ENCODE measurements around the gene CD70.
"Not testable (repeated sequence)": the region's sequence is repeated elsewhere in the genome, so short reads cannot be mapped to it uniquely, and the experiment has no call there.

The CD70 gene

GRCh38 chr19:6604906-6605305 lies 14.0 kb upstream of the CD70 start:
- Histone ChIP-seq H3K4me1 (ENCODE audit: insufficient read depth, insufficient read length) (no peaks in the 10 kb centered on the region), H3K27me3 (ENCODE audit: insufficient read depth, insufficient read length) (no peaks in the 10 kb centered on the region), H3K4me3 (ENCODE audit: insufficient read length, low read depth) (no peak overlapping the region), H3K9ac (ENCODE audit: insufficient read length, low read depth) (no peak overlapping the region), H3K9me3 (ENCODE audit: insufficient read depth, low read length) (no peaks in the 10 kb centered on the region), H3K36me3 (ENCODE audit: insufficient read depth, insufficient read length, low read length) (no peaks in the 10 kb centered on the region)
- no peak for TF ChIP-seq YY1 (IDR thresholded peaks at IDR 0.05; ENCODE audit: insufficient read depth, insufficient read length)
- TF ChIP-seq SUZ12 (IDR thresholded peaks at IDR 0.05; ENCODE audit: extremely low read depth, insufficient read depth, insufficient read length): no peak
- no peak for TF ChIP-seq ZNF274 (IDR thresholded peaks at IDR 0.05; ENCODE audit: low read depth, low read length)
- no peak for DNase-seq (ENCODE audit: low read depth, low spot score)

GRCh38 chr19:6602729-6603114 lies 11.8 kb upstream of the CD70 start:
- TF ChIP-seq SUZ12 (IDR thresholded peaks at IDR 0.05; ENCODE audit: extremely low read depth, insufficient read depth, insufficient read length) (no peak), ZNF274 (IDR thresholded peaks at IDR 0.05; ENCODE audit: low read depth, low read length) (no peak), YY1 (IDR thresholded peaks at IDR 0.05; ENCODE audit: insufficient read depth, insufficient read length) (no peak)
- Histone ChIP-seq H3K4me3 (ENCODE audit: insufficient read length, low read depth) (no peak overlapping the region), H3K9me3 (ENCODE audit: insufficient read depth, low read length) (no peaks in the 10 kb centered on the region), H3K4me1 (ENCODE audit: insufficient read depth, insufficient read length) (no peaks in the 10 kb centered on the region), H3K9ac (ENCODE audit: insufficient read length, low read depth) (no peak overlapping the region), H3K36me3 (ENCODE audit: insufficient read depth, insufficient read length, low read length) (no peaks in the 10 kb centered on the region), H3K27me3 (ENCODE audit: insufficient read depth, insufficient read length) (no peaks in the 10 kb centered on the region)
- no peak for DNase-seq (ENCODE audit: low read depth, low spot score)

- not testable (repeated sequence) for H3K9ac ChIP-seq (ENCODE audit: insufficient read length, low read depth); DNase-seq (ENCODE audit: low read depth, low spot score); H3K4me1 ChIP-seq (ENCODE audit: insufficient read depth, insufficient read length); H3K27me3 ChIP-seq (ENCODE audit: insufficient read depth, insufficient read length); H3K4me3 ChIP-seq (ENCODE audit: insufficient read length, low read depth); H3K36me3 ChIP-seq (ENCODE audit: insufficient read depth, insufficient read length, low read length); H3K9me3 ChIP-seq (ENCODE audit: insufficient read depth, low read length)
Measured at GRCh38 chr19:6601537-6602052, 10.6 kb upstream of the CD70 start.

- H3K9ac ChIP-seq (ENCODE audit: insufficient read length, low read depth); H3K4me3 ChIP-seq (ENCODE audit: insufficient read length, low read depth); H3K36me3 ChIP-seq (ENCODE audit: insufficient read depth, insufficient read length, low read length); H3K9me3 ChIP-seq (ENCODE audit: insufficient read depth, low read length); H3K27me3 ChIP-seq (ENCODE audit: insufficient read depth, insufficient read length); DNase-seq (ENCODE audit: low read depth, low spot score); H3K4me1 ChIP-seq (ENCODE audit: insufficient read depth, insufficient read length): not testable (repeated sequence)
Measured at GRCh38 chr19:6600951-6601536, 10.1 kb upstream of the CD70 start.

GRCh38 chr19:6599866-6600454 lies 9.0 kb upstream of the CD70 start:
- H3K4me1 ChIP-seq (ENCODE audit: insufficient read depth, insufficient read length): no peaks in the 10 kb centered on the region
- H3K36me3 ChIP-seq (ENCODE audit: insufficient read depth, insufficient read length, low read length): no peaks in the 10 kb centered on the region
- no peak overlapping the region for H3K4me3 ChIP-seq (ENCODE audit: insufficient read length, low read depth)
- H3K27me3 ChIP-seq (ENCODE audit: insufficient read depth, insufficient read length): no peaks in the 10 kb centered on the region
- H3K9me3 ChIP-seq (ENCODE audit: insufficient read depth, low read length): no peaks in the 10 kb centered on the region
- no peak for DNase-seq (ENCODE audit: low read depth, low spot score)
- no peak for TF ChIP-seq YY1 (IDR thresholded peaks at IDR 0.05; ENCODE audit: insufficient read depth, insufficient read length)
- H3K9ac ChIP-seq (ENCODE audit: insufficient read length, low read depth): no peak overlapping the region

- H3K4me3 ChIP-seq (ENCODE audit: insufficient read length, low read depth); H3K4me1 ChIP-seq (ENCODE audit: insufficient read depth, insufficient read length); H3K9me3 ChIP-seq (ENCODE audit: insufficient read depth, low read length); H3K27me3 ChIP-seq (ENCODE audit: insufficient read depth, insufficient read length); H3K9ac ChIP-seq (ENCODE audit: insufficient read length, low read depth); DNase-seq (ENCODE audit: low read depth, low spot score); H3K36me3 ChIP-seq (ENCODE audit: insufficient read depth, insufficient read length, low read length): not testable (repeated sequence)
Measured at GRCh38 chr19:6598254-6598892, 7.4 kb upstream of the CD70 start.

- not testable (repeated sequence) for DNase-seq (ENCODE audit: low read depth, low spot score); H3K4me3 ChIP-seq (ENCODE audit: insufficient read length, low read depth); H3K4me1 ChIP-seq (ENCODE audit: insufficient read depth, insufficient read length); H3K9ac ChIP-seq (ENCODE audit: insufficient read length, low read depth); H3K27me3 ChIP-seq (ENCODE audit: insufficient read depth, insufficient read length); H3K9me3 ChIP-seq (ENCODE audit: insufficient read depth, low read length); H3K36me3 ChIP-seq (ENCODE audit: insufficient read depth, insufficient read length, low read length)
Measured at GRCh38 chr19:6597471-6598253, 6.7 kb upstream of the CD70 start.

Data from NT2/D1 (cell line).